WTC11 (cell line): ENCODE results near the gene RFX6. TPM values are rescaled to one million over a fixed set of nuclear protein-coding genes. Genes with fewer than 3 reads are reported as not detected.

Experiments
- ATAC-seq: fragments of 200-7000 bp; cut with Tn5 transposase; 2 replicates; pipeline ENCODE4 v1.10.0; 2021; ENCODE audit warnings: mild to moderate bottlenecking, moderate library complexity
- CTCF ChIA-PET: fragments of 300-600 bp; sonication (Branson Sonifier 250); formaldehyde crosslinking; loops from one replicate; lab custom pipeline; 2021; ENCODE audit warnings: antibody characterized with exemption; lab: Charles Lee
- POLR2A ChIA-PET: fragments of 350-600 bp; sonication (Branson Sonifier 250); formaldehyde crosslinking; loops from one replicate; lab custom pipeline; 2021; ENCODE audit warnings: antibody characterized with exemption; lab: Charles Lee
- DNase-seq: peaks from one replicate; pipeline ENCODE4 v3.0.0; 2021; ENCODE audit warnings: low spot score
- H3K27ac Mint-ChIP-seq: 2 replicates; pipeline ENCODE4 v1.8.0; 2021; ENCODE audit warnings: mixed read lengths
- H3K27me3 Mint-ChIP-seq: 2 replicates; pipeline ENCODE4 v1.8.0; 2021; ENCODE audit warnings: low read depth, mild to moderate bottlenecking, moderate library complexity, mixed read lengths
- H3K36me3 Mint-ChIP-seq: 2 replicates; pipeline ENCODE4 v1.8.0; 2021; ENCODE audit warnings: mixed read lengths
- H3K4me1 Mint-ChIP-seq: 2 replicates; pipeline ENCODE4 v1.8.0; 2022; ENCODE audit warnings: mixed read lengths
- H3K4me3 Mint-ChIP-seq: 2 replicates; pipeline ENCODE4 v1.8.0; 2021; ENCODE audit warnings: mild to moderate bottlenecking, moderate library complexity, mixed read lengths
- H3K9me3 Mint-ChIP-seq: 2 replicates; pipeline ENCODE4 v1.8.0; 2021; ENCODE audit warnings: mixed read lengths
- GABPB1 ChIP-seq: sonication (generic); formaldehyde crosslinking; IDR thresholded peaks from 2 replicates; pipeline ENCODE4 v1.8.1; 2023; ENCODE audit warnings: mild to moderate bottlenecking, missing genetic modification reagents
- MXD4 ChIP-seq: fragments of 250-450 bp; sonication (Bioruptor Pico); IDR thresholded peaks from 2 replicates; pipeline ENCODE4 v1.8.0; 2021; ENCODE audit warnings: mild to moderate bottlenecking, moderate library complexity, borderline replicate concordance
- NR1H2 ChIP-seq: sonication (generic); formaldehyde crosslinking; IDR thresholded peaks from 2 replicates; pipeline ENCODE4 v1.9.0; 2021; ENCODE audit warnings: mild to moderate bottlenecking, moderate library complexity, missing genetic modification reagents
- NR2C2 ChIP-seq: sonication (generic); formaldehyde crosslinking; IDR thresholded peaks from 2 replicates; pipeline ENCODE4 v1.8.0; 2022; ENCODE audit warnings: mild to moderate bottlenecking, missing genetic modification reagents
- PRDM15 ChIP-seq: sonication (generic); formaldehyde crosslinking; IDR thresholded peaks from 2 replicates; pipeline ENCODE4 v1.8.0; 2022; ENCODE audit warnings: missing genetic modification reagents
- SMAD3 ChIP-seq: sonication (generic); formaldehyde crosslinking; IDR thresholded peaks from 2 replicates; pipeline ENCODE4 v1.8.0; 2022; ENCODE audit warnings: missing genetic modification reagents, mild to moderate bottlenecking, borderline replicate concordance
- SP1 ChIP-seq: sonication (generic); formaldehyde crosslinking; conservative IDR thresholded peaks from 2 replicates; pipeline ENCODE4 v1.8.1; 2022; ENCODE audit warnings: missing genetic modification reagents
- TCF7 ChIP-seq: sonication (generic); formaldehyde crosslinking; IDR thresholded peaks from 2 replicates; pipeline ENCODE4 v1.8.0; 2022; ENCODE audit warnings: mild to moderate bottlenecking, low read depth, missing genetic modification reagents, moderate library complexity
- TP53 ChIP-seq: sonication (generic); formaldehyde crosslinking; IDR thresholded peaks from 2 replicates; pipeline ENCODE4 v1.8.1; 2023; ENCODE audit warnings: mild to moderate bottlenecking, missing genetic modification reagents
- ZNF263 ChIP-seq: sonication (generic); formaldehyde crosslinking; IDR thresholded peaks from 2 replicates; pipeline ENCODE4 v1.8.1; 2022; ENCODE audit warnings: low read depth, mild to moderate bottlenecking, moderate library complexity, missing genetic modification reagents
- ZNF396 ChIP-seq: fragments of 250-450 bp; sonication (Bioruptor Pico); IDR thresholded peaks from 2 replicates; pipeline ENCODE4 v1.8.0; 2021; ENCODE audit warnings: mild to moderate bottlenecking, moderate library complexity, borderline replicate concordance
- total RNA-seq: library from RNA; stranded (reverse); gene quantifications from 3 replicates; pipeline ENCODE4 v1.2.3, GENCODE V29; 2021
- TF ChIP-seq, protein P1 (sequence below): fragments of 250-450 bp; sonication (Bioruptor Pico); IDR thresholded peaks from 2 replicates; pipeline ENCODE4 v1.9.0; 2021; ENCODE audit warnings: mild to moderate bottlenecking
- TF ChIP-seq, protein P2 (sequence below): fragments of 250-450 bp; sonication (Bioruptor Pico); IDR thresholded peaks from 2 replicates; pipeline ENCODE4 v1.9.0; 2021; ENCODE audit warnings: mild to moderate bottlenecking
- TF ChIP-seq, protein P3 (sequence below): sonication (generic); formaldehyde crosslinking; IDR thresholded peaks from 2 replicates; pipeline ENCODE4 v1.8.1; 2022; ENCODE audit warnings: missing genetic modification reagents, borderline replicate concordance
- TF ChIP-seq, protein P4 (sequence below): sonication (generic); formaldehyde crosslinking; IDR thresholded peaks from 2 replicates; pipeline ENCODE4 v1.8.0; 2023; ENCODE audit warnings: missing genetic modification reagents

RFX6 gene
- total RNA-seq, 1 experiment from 2014 or later, result not detected

- TF ChIP-seq TCF7 (CRISPR knock-in tag) (no peak), TP53 (no peak)
These were observed 10.9 kb downstream of the RFX6 start (continued) for GRCh38 chr6:116887894-116888293.

- Mint-ChIP-seq H3K27me3 (peaks cover 2% of the 10 kb centered on the region), H3K36me3 (no peaks in the 10 kb centered on the region), H3K27ac (no peak overlapping the region), H3K4me3 (no peak overlapping the region), H3K4me1 (0 out of 2 replicates have a peak, but pooled peaks cover 5% of the 10 kb centered on the region), H3K9me3 (no peaks in the 10 kb centered on the region)
- TF ChIP-seq NR1H2 (CRISPR knock-in tag), result no peak
- TF ChIP-seq SP1, result no peak
- TF ChIP-seq, protein P1, sequence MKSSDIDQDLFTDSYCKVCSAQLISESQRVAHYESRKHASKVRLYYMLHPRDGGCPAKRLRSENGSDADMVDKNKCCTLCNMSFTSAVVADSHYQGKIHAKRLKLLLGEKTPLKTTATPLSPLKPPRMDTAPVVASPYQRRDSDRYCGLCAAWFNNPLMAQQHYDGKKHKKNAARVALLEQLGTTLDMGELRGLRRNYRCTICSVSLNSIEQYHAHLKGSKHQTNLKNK (CRISPR knock-in tag), result no peak
- TF ChIP-seq, protein P2, sequence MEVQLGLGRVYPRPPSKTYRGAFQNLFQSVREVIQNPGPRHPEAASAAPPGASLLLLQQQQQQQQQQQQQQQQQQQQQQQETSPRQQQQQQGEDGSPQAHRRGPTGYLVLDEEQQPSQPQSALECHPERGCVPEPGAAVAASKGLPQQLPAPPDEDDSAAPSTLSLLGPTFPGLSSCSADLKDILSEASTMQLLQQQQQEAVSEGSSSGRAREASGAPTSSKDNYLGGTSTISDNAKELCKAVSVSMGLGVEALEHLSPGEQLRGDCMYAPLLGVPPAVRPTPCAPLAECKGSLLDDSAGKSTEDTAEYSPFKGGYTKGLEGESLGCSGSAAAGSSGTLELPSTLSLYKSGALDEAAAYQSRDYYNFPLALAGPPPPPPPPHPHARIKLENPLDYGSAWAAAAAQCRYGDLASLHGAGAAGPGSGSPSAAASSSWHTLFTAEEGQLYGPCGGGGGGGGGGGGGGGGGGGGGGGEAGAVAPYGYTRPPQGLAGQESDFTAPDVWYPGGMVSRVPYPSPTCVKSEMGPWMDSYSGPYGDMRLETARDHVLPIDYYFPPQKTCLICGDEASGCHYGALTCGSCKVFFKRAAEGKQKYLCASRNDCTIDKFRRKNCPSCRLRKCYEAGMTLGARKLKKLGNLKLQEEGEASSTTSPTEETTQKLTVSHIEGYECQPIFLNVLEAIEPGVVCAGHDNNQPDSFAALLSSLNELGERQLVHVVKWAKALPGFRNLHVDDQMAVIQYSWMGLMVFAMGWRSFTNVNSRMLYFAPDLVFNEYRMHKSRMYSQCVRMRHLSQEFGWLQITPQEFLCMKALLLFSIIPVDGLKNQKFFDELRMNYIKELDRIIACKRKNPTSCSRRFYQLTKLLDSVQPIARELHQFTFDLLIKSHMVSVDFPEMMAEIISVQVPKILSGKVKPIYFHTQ, result no peak
- TF ChIP-seq PRDM15 (CRISPR knock-in tag), result no peak
- no peak for TF ChIP-seq SMAD3 (CRISPR knock-in tag)
- TF ChIP-seq, protein P3, sequence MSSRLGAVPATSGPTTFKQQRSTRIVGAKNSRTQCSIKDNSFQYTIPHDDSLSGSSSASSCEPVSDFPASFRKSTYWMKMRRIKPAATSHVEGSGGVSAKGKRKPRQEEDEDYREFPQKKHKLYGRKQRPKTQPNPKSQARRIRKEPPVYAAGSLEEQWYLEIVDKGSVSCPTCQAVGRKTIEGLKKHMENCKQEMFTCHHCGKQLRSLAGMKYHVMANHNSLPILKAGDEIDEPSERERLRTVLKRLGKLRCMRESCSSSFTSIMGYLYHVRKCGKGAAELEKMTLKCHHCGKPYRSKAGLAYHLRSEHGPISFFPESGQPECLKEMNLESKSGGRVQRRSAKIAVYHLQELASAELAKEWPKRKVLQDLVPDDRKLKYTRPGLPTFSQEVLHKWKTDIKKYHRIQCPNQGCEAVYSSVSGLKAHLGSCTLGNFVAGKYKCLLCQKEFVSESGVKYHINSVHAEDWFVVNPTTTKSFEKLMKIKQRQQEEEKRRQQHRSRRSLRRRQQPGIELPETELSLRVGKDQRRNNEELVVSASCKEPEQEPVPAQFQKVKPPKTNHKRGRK (CRISPR knock-in tag), result no peak
- TF ChIP-seq ZNF263 (CRISPR knock-in tag), result no peak
- no peak for TF ChIP-seq ZNF396 (CRISPR knock-in tag)
- TF ChIP-seq GABPB1 (CRISPR knock-in tag), result no peak
- TF ChIP-seq NR2C2 (CRISPR knock-in tag), result no peak
- TF ChIP-seq MXD4 (CRISPR knock-in tag), result no peak
- TF ChIP-seq, protein P4, sequence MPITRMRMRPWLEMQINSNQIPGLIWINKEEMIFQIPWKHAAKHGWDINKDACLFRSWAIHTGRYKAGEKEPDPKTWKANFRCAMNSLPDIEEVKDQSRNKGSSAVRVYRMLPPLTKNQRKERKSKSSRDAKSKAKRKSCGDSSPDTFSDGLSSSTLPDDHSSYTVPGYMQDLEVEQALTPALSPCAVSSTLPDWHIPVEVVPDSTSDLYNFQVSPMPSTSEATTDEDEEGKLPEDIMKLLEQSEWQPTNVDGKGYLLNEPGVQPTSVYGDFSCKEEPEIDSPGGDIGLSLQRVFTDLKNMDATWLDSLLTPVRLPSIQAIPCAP (CRISPR knock-in tag), result no peak
- no peak for DNase-seq
- no peak for ATAC-seq
- ChIA-PET CTCF (no interaction called here), POLR2A (no interaction called here)
These were observed 11.8 kb downstream of the RFX6 start for GRCh38 chr6:116888732-116889360.
